GM08714 (cell line): ENCODE measurements around the gene FBXO10.

ENCODE experiments used
- H3K4me3 ChIP-seq: fragments of 200-500 bp; sonication (Bioruptor generic); 2 replicates; pipeline ENCODE4 v1.5.1; 2014; ENCODE audit warnings: mild to moderate bottlenecking, low read length, inconsistent platforms
- ZNF274 ChIP-seq: IDR thresholded peaks from 2 replicates; pipeline ENCODE4 v1.6.1; 2012; ENCODE audit warnings: mild to moderate bottlenecking, low read depth, low read length

FBXO10 gene

GRCh38 chr9:37542895-37543294 is 33.3 kb downstream of the FBXO10 start:
- no peak overlapping the region for H3K4me3 ChIP-seq
- TF ChIP-seq ZNF274, result no peak

GRCh38 chr9:37542488-37542887 is 33.7 kb downstream of the FBXO10 start:
- TF ChIP-seq ZNF274, result no peak

GRCh38 chr9:37541465-37541864 is 34.7 kb downstream of the FBXO10 start:
- no peak for TF ChIP-seq ZNF274
- no peak overlapping the region for H3K4me3 ChIP-seq

More at GRCh38 chr9:37542488-37542887, 33.7 kb downstream of the FBXO10 start:
- no peak overlapping the region for H3K4me3 ChIP-seq

- no peak for TF ChIP-seq ZNF274
- H3K4me3 ChIP-seq, result no peak overlapping the region
Observed at GRCh38 chr9:37540634-37541033, 35.5 kb downstream of the FBXO10 start.

GRCh38 chr9:37539634-37540033 is 36.5 kb downstream of the FBXO10 start:
- H3K4me3 ChIP-seq, result no peak overlapping the region
- no peak for TF ChIP-seq ZNF274

- H3K4me3 ChIP-seq, result no peak overlapping the region
- no peak for TF ChIP-seq ZNF274
Observed at GRCh38 chr9:37538099-37538498, 38.1 kb downstream of the FBXO10 start.

GRCh38 chr9:37534901-37535300 is 41.3 kb downstream of the FBXO10 start:
- no peak overlapping the region for H3K4me3 ChIP-seq

GRCh38 chr9:37534412-37534811 is 41.8 kb downstream of the FBXO10 start:
- no peak overlapping the region for H3K4me3 ChIP-seq
- TF ChIP-seq ZNF274, result no peak

More at GRCh38 chr9:37534901-37535300, 41.3 kb downstream of the FBXO10 start:
- TF ChIP-seq ZNF274, result no peak

- H3K4me3 ChIP-seq, result no peak overlapping the region
- no peak for TF ChIP-seq ZNF274
Observed at GRCh38 chr9:37531699-37532098, 44.5 kb downstream of the FBXO10 start.

GRCh38 chr9:37528652-37529471 is 47.3 kb downstream of the FBXO10 start:
- H3K4me3 ChIP-seq, result no peak overlapping the region
- TF ChIP-seq ZNF274, result no peak

GRCh38 chr9:37523916-37524315 is 52.3 kb downstream of the FBXO10 start:
- H3K4me3 ChIP-seq, result no peak overlapping the region
- no peak for TF ChIP-seq ZNF274

GRCh38 chr9:37522971-37523370 is 53.2 kb downstream of the FBXO10 start:
- no peak overlapping the region for H3K4me3 ChIP-seq
- TF ChIP-seq ZNF274, result no peak

- no peak for TF ChIP-seq ZNF274
Observed at GRCh38 chr9:37521111-37521510, 55.1 kb downstream of the FBXO10 start.

GRCh38 chr9:37520641-37521040 is 55.5 kb downstream of the FBXO10 start:
- no peak for TF ChIP-seq ZNF274
- H3K4me3 ChIP-seq, result no peak overlapping the region

More at GRCh38 chr9:37521111-37521510, 55.1 kb downstream of the FBXO10 start:
- H3K4me3 ChIP-seq, result no peak overlapping the region

GRCh38 chr9:37517923-37518322 is 58.3 kb downstream of the FBXO10 start:
- H3K4me3 ChIP-seq, result no peak overlapping the region
- TF ChIP-seq ZNF274, result no peak

GRCh38 chr9:37515620-37516258 is 60.4 kb downstream of the FBXO10 start:
- no peak for TF ChIP-seq ZNF274
- no peak overlapping the region for H3K4me3 ChIP-seq
